HepG2 (cell line): ENCODE data around the gene TPP2. TPM values are rescaled to one million over a fixed set of nuclear protein-coding genes. Genes with fewer than 3 reads are reported as not detected.

Experiments used
- ATAC-seq: fragments of 200-7000 bp; cut with Tn5 transposase; 3 replicates; pipeline ENCODE4 v1.9.1; 2020; ENCODE audit warnings: mild to moderate bottlenecking, moderate library complexity
- BruUV-seq: library from RNA; stranded (reverse); fragments of 400-500 nt; replicated peaks from 2 replicates; lab custom pipeline; 2021; lab: Mats Ljungman, UMichigan
- CTCF ChIA-PET: fragments of 300-600 bp; formaldehyde crosslinking; extraction: SDS; loops from one replicate; lab custom pipeline; 2021; ENCODE audit warnings: low total read pairs, inconsistent platforms, low intra/inter-chr PET ratio; lab: Yijun Ruan, JAX
- POLR2A ChIA-PET: fragments of 350-600 bp; sonication (Branson Sonifier 250); formaldehyde crosslinking; loops from one replicate; lab custom pipeline; 2020; ENCODE audit warnings: antibody characterized with exemption, inconsistent platforms; lab: Yijun Ruan, JAX
- DNase-seq: peaks from one replicate; pipeline ENCODE4 v3.0.0-alpha.2; 2015; ENCODE audit warnings: low spot score
- FAIRE-seq: peaks from 3 replicates; lab custom pipeline; 2011; peaks lifted over from hg19 to GRCh38; lab: Jason Lieb, UNC
- H2AFZ ChIP-seq: one replicate; pipeline ENCODE4 v1.6.1; 2011; ENCODE audit warnings: low read length, inconsistent platforms
- H3K27ac ChIP-seq: fragments of 300-600 bp; 3 replicates; pipeline ENCODE4 v1.8.0; 2011; ENCODE audit warnings: mixed run types, mild to moderate bottlenecking, mixed read lengths, low read length, inconsistent platforms; ENCODE audit not compliant: insufficient read depth; ENCODE audit errors: extremely low read length
- H3K27me3 ChIP-seq, 2 experiments: fragments of 200-600 bp in 1 of 2; 2 replicates in 1 of 2; 3 replicates in 1 of 2; pipeline versions ENCODE4 v1.6.0 to v1.8.0; 2011; ENCODE audit warnings: low read length in 2 of 2, mild to moderate bottlenecking in 2 of 2, moderate library complexity in 2 of 2, inconsistent platforms in 1 of 2; ENCODE audit not compliant: insufficient read depth in 2 of 2, control insufficient read depth in 1 of 2
- H3K36me3 ChIP-seq, 2 experiments: fragments of 200-600 bp in 1 of 2; replicated peaks in 1 of 2; 2 replicates in 1 of 2; 3 replicates in 1 of 2; pipeline versions ENCODE4 v1.5.1 to v1.8.0; 2011; ENCODE audit warnings: low read length in 2 of 2, inconsistent platforms in 1 of 2; ENCODE audit not compliant: insufficient read depth in 2 of 2, control insufficient read depth in 1 of 2
- H3K4me1 ChIP-seq: 2 replicates; pipeline ENCODE4 v1.5.1; 2012; ENCODE audit warnings: low read length, inconsistent platforms; ENCODE audit not compliant: insufficient read depth
- H3K4me2 ChIP-seq: 2 replicates; pipeline ENCODE4 v1.6.0; 2011; ENCODE audit warnings: low read depth, low read length, inconsistent platforms
- H3K4me3 ChIP-seq, 3 experiments: fragments of 200-600 bp in 1 of 3; sonication (generic), shearing (Covaris generic) in 1 of 3; replicated peaks in 1 of 3; 2 replicates each; pipeline ENCODE4 v1.5.1; 2011 to 2016; ENCODE audit warnings: low read length in 3 of 3, inconsistent platforms in 2 of 3, low read depth in 2 of 3, mild to moderate bottlenecking in 2 of 3, control low read depth in 1 of 3, mixed read lengths in 1 of 3; ENCODE audit not compliant: insufficient read depth in 1 of 3
- H3K79me2 ChIP-seq: one replicate; pipeline ENCODE4 v1.6.1; 2011; ENCODE audit warnings: low read length, inconsistent platforms; ENCODE audit not compliant: insufficient read depth
- H3K9ac ChIP-seq: 2 replicates; pipeline ENCODE4 v1.6.0; 2011; ENCODE audit warnings: mild to moderate bottlenecking, low read depth, low read length, inconsistent platforms; ENCODE audit not compliant: insufficient read depth
- H3K9me3 ChIP-seq: 2 replicates; pipeline ENCODE4 v1.5.1; 2012; ENCODE audit warnings: mild to moderate bottlenecking, low read length
- H4K20me1 ChIP-seq: 2 replicates; pipeline ENCODE4 v1.6.0; 2011; ENCODE audit warnings: inconsistent platforms, mild to moderate bottlenecking, low read length, moderate library complexity; ENCODE audit not compliant: insufficient read depth
- CHCHD3 ChIP-seq: sonication (generic); formaldehyde crosslinking; IDR thresholded peaks from 2 replicates; pipeline ENCODE4 v1.8.0; 2022; ENCODE audit warnings: mild to moderate bottlenecking, missing genetic modification reagents, moderate library complexity
- GATAD1 ChIP-seq: IDR thresholded peaks from 2 replicates; pipeline ENCODE4 v1.6.1; 2016; ENCODE audit warnings: missing genetic modification reagents, missing compliant biosample characterization
- HMG20A ChIP-seq: IDR thresholded peaks from 2 replicates; pipeline ENCODE4 v1.6.1; 2016; ENCODE audit warnings: borderline replicate concordance
- MAFK ChIP-seq, 2 experiments: IDR thresholded peaks in 1 of 2; conservative IDR thresholded peaks in 1 of 2; 2 replicates each; pipeline ENCODE4 v1.6.1; 2011; ENCODE audit warnings: improper control_type of control experiment in 2 of 2, low read length in 2 of 2
- MIER2 ChIP-seq: IDR thresholded peaks from 2 replicates; pipeline ENCODE4 v1.6.1; 2016; ENCODE audit warnings: missing biosample characterization, missing genetic modification reagents
- PAWR ChIP-seq: sonication (generic); formaldehyde crosslinking; IDR thresholded peaks from 2 replicates; pipeline ENCODE4 v1.4.0; 2020; ENCODE audit warnings: missing genetic modification reagents, mild to moderate bottlenecking, borderline replicate concordance
- RARG ChIP-seq: sonication (generic); formaldehyde crosslinking; IDR thresholded peaks from 2 replicates; pipeline ENCODE4 v1.4.0; 2020; ENCODE audit warnings: low read depth, mild to moderate bottlenecking, missing genetic modification reagents
- RXRB ChIP-seq: IDR thresholded peaks from 2 replicates; pipeline ENCODE4 v1.6.1; 2016; ENCODE audit warnings: borderline replicate concordance, missing genetic modification reagents, missing compliant biosample characterization
- SATB2 ChIP-seq: sonication (generic); formaldehyde crosslinking; IDR thresholded peaks from 2 replicates; pipeline ENCODE4 v1.5.0; 2020; ENCODE audit warnings: missing genetic modification reagents
- ZNF143 ChIP-seq: sonication (generic); formaldehyde crosslinking; IDR thresholded peaks from 2 replicates; pipeline ENCODE4 v1.4.0; 2020; ENCODE audit warnings: missing genetic modification reagents
- ZNF263 ChIP-seq: sonication (generic); formaldehyde crosslinking; IDR thresholded peaks from 2 replicates; pipeline ENCODE4 v1.4.0; 2020; ENCODE audit warnings: missing genetic modification reagents
- ZNF275 ChIP-seq: sonication (generic); formaldehyde crosslinking; IDR thresholded peaks from 2 replicates; pipeline ENCODE4 v1.8.0; 2022; ENCODE audit warnings: missing genetic modification reagents, mild to moderate bottlenecking, inconsistent platforms, borderline replicate concordance
- ZNF414 ChIP-seq: sonication (generic); formaldehyde crosslinking; IDR thresholded peaks from 2 replicates; pipeline ENCODE4 v1.5.0; 2020; ENCODE audit warnings: missing genetic modification reagents
- ZNF431 ChIP-seq: sonication (generic); formaldehyde crosslinking; IDR thresholded peaks from 2 replicates; pipeline ENCODE4 v1.9.0; 2022; ENCODE audit warnings: missing genetic modification reagents, low read depth, mild to moderate bottlenecking, borderline replicate concordance
- ZNF44 ChIP-seq: sonication (generic); formaldehyde crosslinking; IDR thresholded peaks from 2 replicates; pipeline ENCODE4 v1.5.1; 2020; ENCODE audit warnings: mild to moderate bottlenecking, missing genetic modification reagents
- ZNF530 ChIP-seq: sonication (generic); formaldehyde crosslinking; IDR thresholded peaks from 2 replicates; pipeline ENCODE4 v1.5.0; 2020; ENCODE audit warnings: low read depth, mild to moderate bottlenecking, missing genetic modification reagents
- WGBS: methylation state at CpG from one replicate; pipeline ENCODE4 v1.1.6; 2017; ENCODE audit warnings: low lambda C conversion rate; 5-methylcytosine and 5-hydroxymethylcytosine counted together
- in situ Hi-C: cut with HindIII; loops from 2 replicates; pipeline ENCODE4 v1.10.0; 2017; ENCODE audit warnings: low pct_unique_long_range_greater_than_20kb; ENCODE audit not compliant: extremely low pct_ligation_motif_present
- intact Hi-C: fragments of 100-400 bp; cut with micrococcal nuclease; formaldehyde crosslinking; loops from one replicate; pipeline ENCODE4 v1.10.0; 2022; ENCODE audit not compliant: unreplicated experiment
- polyA plus RNA-seq, 8 experiments: library from polyadenylated mRNA; depleted of rRNA in 3 of 8; stranded (reverse) in 7 of 8; unstranded in 1 of 8; fragments of >200 nt; fragmentation: Illumina TruSeq in 4 of 8; extraction: Trizol in 4 of 8; gene quantifications; 2 replicates each; pipeline versions ENCODE4 v1.2.1 to v1.2.3, GENCODE V29; 2011 to 2016; ENCODE audit warnings: low read depth in 4 of 8, missing spikeins in 1 of 8, mixed read lengths in 1 of 8; ENCODE audit not compliant: insufficient read depth in 1 of 8
- total RNA-seq, 5 experiments: library from RNA; depleted of rRNA; stranded (reverse); fragments of >200 nt; fragmentation: Illumina TruSeq; extraction: Trizol; gene quantifications; 2 replicates each; pipeline ENCODE4 v1.2.3, GENCODE V29; 2016; ENCODE audit warnings: low read depth in 1 of 5

The TPP2 gene
- total and polyA plus RNA-seq, 2 of the 13 experiments (the other 11 are each of a cell fraction or from before 2014, with no cell fraction given) = 16.4 to 52.1 TPM

DNA sequence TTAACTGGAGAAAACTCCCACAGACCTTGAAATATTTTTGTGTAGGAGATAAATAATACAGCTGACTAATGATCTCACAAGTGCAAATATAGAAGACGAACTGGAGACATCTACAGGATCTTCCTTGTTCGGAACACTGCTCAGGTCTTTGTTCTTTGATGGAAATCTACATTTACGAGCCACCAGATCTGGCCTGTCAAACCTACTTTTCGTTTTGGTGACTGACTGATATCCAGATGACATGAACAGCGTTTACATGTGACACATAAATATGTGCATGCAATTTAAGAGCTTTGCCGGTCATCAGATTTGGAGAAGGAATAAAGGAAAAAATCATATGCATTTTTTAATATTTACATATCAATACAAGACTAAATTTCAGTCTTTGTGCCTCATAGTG, 24.5 kb upstream of the TPP2 start:
- ChIA-PET POLR2A (no interaction called here), CTCF (no interaction called here)
- WGBS = 8% methylated on average over 6 of the region's 6 CpGs
- H4K20me1 ChIP-seq = no peaks in the 10 kb centered on the region
- DNase-seq (no peak), ATAC-seq (no peak), FAIRE-seq (no peak)
- no peak for TF ChIP-seq GATAD1 (CRISPR knock-in tag)
- TF ChIP-seq ZNF414 = no peak
- no peak for TF ChIP-seq SATB2 (CRISPR knock-in tag)
- no peak for TF ChIP-seq ZNF431
- TF ChIP-seq MAFK (conservative IDR thresholded peaks at IDR 0.05 in 1 of 2, IDR thresholded peaks at IDR 0.05 in 1 of 2; ENCODE audit: low read length in 2 of 2) = no peak
- TF ChIP-seq RARG = no peak
- TF ChIP-seq MIER2 = no peak
- TF ChIP-seq ZNF263 (CRISPR knock-in tag) = no peak
- no peak for TF ChIP-seq ZNF44 (CRISPR knock-in tag)
- no peak for TF ChIP-seq ZNF530
- no peak for TF ChIP-seq ZNF275 (CRISPR knock-in tag)
- no peak for TF ChIP-seq PAWR (CRISPR knock-in tag)
- no peak for TF ChIP-seq CHCHD3 (CRISPR knock-in tag)
- TF ChIP-seq ZNF143 (CRISPR knock-in tag) = no peak
- TF ChIP-seq HMG20A (CRISPR knock-in tag) = no peak
- TF ChIP-seq RXRB = no peak
- peaks cover 1 to 6% of the 10 kb centered on the region in 2 experiments; a peak in 1 of 5 replicates for H3K27me3 ChIP-seq
- no peak overlapping the region for H3K9ac ChIP-seq
- no peak overlapping the region for H3K27ac ChIP-seq
- intact Hi-C loops (loop anchor here (5.0 kb wide), 1 partner anchor 430 kb away; no protein-coding TSS in a partner anchor), in situ Hi-C loops (loop anchor here (25.0 kb wide), 3 partner anchors 435 to 785 kb away; no protein-coding TSS in a partner anchor)
- no peaks in the 10 kb centered on the region for H3K9me3 ChIP-seq
- no peak overlapping the region for H2AFZ ChIP-seq
- H3K4me3 ChIP-seq = no peak overlapping the region
- no peaks in the 10 kb centered on the region for H3K4me1 ChIP-seq
- no peak overlapping the region for H3K4me2 ChIP-seq
- H3K79me2 ChIP-seq = no peaks in the 10 kb centered on the region
- BruUV-seq = no TSS peak
- no peaks in the 10 kb centered on the region for H3K36me3 ChIP-seq
